ENCODE data around the gene RHOG.

Gene RHOG

DNA sequence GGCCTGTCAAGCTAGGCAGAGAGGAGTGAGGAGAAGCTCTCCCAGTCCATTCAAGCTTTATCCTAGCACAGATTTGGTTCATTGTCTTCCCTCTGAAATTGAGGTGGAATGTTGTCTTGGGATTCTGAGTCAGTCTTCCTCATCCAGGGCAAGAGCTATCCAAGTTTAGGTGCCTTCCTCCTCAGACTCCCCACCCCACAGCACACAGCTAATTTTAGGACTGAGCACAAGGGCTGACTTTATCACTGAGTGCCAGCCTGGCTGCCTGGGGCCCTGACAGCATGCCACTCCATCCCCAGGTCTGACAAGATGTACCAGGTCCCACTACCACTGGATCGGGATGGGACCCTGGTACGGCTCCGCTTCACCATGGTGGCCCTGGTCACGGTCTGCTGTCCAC is 29.8 kb downstream of the RHOG start:
- no peak overlapping the region for H3K4me3 ChIP-seq (ENCODE audit: low read depth, low read length)
- TF ChIP-seq, protein P1, sequence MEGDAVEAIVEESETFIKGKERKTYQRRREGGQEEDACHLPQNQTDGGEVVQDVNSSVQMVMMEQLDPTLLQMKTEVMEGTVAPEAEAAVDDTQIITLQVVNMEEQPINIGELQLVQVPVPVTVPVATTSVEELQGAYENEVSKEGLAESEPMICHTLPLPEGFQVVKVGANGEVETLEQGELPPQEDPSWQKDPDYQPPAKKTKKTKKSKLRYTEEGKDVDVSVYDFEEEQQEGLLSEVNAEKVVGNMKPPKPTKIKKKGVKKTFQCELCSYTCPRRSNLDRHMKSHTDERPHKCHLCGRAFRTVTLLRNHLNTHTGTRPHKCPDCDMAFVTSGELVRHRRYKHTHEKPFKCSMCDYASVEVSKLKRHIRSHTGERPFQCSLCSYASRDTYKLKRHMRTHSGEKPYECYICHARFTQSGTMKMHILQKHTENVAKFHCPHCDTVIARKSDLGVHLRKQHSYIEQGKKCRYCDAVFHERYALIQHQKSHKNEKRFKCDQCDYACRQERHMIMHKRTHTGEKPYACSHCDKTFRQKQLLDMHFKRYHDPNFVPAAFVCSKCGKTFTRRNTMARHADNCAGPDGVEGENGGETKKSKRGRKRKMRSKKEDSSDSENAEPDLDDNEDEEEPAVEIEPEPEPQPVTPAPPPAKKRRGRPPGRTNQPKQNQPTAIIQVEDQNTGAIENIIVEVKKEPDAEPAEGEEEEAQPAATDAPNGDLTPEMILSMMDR (IDR thresholded peaks at IDR 0.05; ENCODE audit: low read depth, low read length, missing control alignments), result no peak
- DNase-seq (ENCODE audit: low read depth), result no peak

DNA sequence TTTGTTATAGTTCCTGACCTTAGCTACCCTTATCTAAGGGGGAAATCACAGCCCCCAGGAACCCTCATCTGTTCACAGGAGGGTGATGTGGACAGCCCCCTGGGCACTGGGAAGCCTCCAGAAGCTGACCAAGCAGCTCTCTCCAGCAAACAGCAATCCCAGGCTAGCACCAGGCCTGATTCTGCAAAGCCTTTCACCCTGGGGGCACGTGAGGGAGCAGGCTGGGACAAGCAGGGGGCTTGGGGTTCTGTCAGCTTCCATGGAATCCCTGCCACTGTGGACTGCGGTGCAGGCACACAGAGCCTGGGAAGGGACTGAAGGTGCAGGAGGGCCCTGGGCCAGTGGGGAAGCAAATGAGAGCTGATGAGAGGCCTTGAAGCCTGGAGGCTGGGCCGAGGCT is 30.3 kb downstream of the RHOG start:
- H3K4me3 ChIP-seq (ENCODE audit: low read depth, low read length), result no peak overlapping the region
- DNase-seq (ENCODE audit: low read depth), result no peak
- TF ChIP-seq, protein P1 (IDR thresholded peaks at IDR 0.05; ENCODE audit: low read depth, low read length, missing control alignments), result no peak

DNA sequence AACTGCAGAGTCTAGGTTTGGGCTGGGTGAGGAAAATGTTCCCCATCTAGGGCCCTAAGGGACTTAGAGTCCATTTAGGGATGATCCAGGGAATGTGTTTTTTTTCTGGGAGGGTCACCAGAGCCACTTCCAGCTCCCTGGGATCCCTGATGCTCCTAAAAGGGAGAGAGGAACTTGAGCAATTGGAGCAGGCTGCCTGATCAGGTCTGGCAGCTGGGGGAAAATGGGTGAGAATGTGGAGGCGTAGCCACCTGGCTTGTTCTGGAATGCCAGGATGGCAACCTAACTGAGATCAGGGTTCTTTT is 31.2 kb downstream of the RHOG start:
- no peak for DNase-seq (ENCODE audit: low read depth)
- TF ChIP-seq, protein P1 (IDR thresholded peaks at IDR 0.05; ENCODE audit: low read depth, low read length, missing control alignments), result no peak

DNA sequence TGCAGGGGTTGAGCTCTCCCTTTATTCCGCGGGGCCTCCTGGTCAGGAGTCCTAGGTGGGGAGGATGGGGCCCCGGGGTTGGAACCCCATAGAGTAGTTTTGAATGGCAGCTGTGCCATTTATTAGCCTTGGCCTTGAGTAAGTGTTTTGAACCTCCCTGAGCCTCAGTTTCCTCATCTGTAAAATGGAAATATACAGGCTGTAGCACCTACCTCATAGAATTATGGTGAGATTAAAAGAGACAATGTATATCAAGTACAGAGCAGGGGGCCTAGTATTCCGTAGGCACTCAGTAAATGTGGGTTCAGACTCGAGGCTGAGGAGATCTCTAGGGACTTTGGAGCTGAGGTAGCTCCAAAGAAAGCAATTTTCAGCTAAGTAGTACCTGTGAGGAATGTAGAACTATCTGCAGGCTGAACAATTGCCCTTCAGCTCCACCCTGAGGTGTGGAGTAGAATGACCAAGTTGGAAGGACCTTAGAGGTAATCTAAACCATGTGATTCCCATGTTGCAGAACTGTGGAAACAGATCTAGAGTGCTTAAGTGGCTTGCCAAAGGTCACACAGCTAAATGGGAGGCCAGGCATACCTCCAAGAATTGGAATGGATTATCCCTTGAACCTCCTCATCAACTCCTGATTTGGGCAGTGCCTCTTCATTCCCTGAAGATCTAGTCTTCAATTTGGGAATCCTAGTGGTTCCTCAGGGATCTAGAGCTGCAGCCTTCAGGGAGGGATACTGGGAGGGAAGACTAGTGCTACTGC is 31.7 kb downstream of the RHOG start:
- peak overlapping the region; percentile 92 for H3K4me3 ChIP-seq (ENCODE audit: low read depth, low read length)
- TF ChIP-seq, protein P1 (IDR thresholded peaks at IDR 0.05; ENCODE audit: low read depth, low read length, missing control alignments), result peak; percentile 68
- DNase-seq (ENCODE audit: low read depth), result no peak

More for the DNA sequence above, 31.2 kb downstream of the RHOG start:
- no peak overlapping the region for H3K4me3 ChIP-seq (ENCODE audit: low read depth, low read length)

DNA sequence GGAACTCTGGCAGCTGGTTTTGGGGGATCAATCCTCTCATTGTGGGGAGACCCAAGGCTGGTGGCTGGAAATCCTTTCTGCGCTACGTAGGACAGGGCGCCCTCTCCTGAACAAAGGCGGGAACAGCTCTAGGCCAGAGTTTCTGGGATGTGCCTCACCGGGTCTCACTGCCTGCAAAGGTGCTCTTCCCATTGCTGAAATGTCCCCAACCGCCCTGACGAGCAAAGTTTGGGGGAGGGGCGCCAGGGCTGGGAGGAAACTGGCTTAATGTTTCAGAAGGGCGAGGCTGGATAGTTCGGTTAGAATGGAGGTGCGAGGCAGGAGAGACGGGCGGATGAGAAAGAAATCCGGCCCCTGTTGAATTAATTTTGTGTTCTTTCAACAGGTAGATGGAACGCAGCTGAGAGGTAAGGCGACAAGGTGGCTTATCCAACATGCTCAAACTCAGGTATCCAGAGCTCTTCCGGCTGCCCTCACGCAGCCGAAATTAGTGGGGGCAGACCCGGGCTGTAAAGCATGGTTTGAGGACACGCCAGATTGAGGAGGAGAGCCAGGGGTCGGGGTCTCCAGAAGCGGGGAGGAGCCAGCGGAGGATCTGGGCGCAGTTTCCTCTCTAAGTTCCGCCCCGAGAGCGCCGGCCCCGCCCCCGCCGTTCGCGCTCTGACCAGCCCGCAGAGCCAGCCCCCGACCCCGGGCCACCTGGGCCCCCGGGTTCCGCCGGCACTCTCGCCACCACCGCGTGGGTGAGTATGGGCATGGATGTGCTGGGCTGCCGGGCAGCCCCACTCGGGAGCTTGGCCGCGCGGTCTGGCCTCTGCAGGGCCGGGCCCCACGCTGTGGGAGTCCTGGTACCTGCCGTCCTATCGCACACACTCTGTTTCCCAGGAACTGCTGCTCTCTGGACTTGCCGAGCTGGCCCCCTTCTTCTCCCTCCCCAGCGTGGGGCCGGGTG is 32.6 kb downstream of the RHOG start, which contains the start of gene PGAP2:
Gene PGAP2 (plus strand): TSS at position 652 of the 952 bp plus-strand sequence. CDS start 2,700 bp downstream, outside the sequence.
- DNase-seq (ENCODE audit: low read depth), result no peak
- TF ChIP-seq, protein P1 (IDR thresholded peaks at IDR 0.05; ENCODE audit: low read depth, low read length, missing control alignments), result peak; percentile 79
- H3K4me3 ChIP-seq (ENCODE audit: low read depth, low read length), result peak within 1 kb of the TSS; percentile 92

DNA sequence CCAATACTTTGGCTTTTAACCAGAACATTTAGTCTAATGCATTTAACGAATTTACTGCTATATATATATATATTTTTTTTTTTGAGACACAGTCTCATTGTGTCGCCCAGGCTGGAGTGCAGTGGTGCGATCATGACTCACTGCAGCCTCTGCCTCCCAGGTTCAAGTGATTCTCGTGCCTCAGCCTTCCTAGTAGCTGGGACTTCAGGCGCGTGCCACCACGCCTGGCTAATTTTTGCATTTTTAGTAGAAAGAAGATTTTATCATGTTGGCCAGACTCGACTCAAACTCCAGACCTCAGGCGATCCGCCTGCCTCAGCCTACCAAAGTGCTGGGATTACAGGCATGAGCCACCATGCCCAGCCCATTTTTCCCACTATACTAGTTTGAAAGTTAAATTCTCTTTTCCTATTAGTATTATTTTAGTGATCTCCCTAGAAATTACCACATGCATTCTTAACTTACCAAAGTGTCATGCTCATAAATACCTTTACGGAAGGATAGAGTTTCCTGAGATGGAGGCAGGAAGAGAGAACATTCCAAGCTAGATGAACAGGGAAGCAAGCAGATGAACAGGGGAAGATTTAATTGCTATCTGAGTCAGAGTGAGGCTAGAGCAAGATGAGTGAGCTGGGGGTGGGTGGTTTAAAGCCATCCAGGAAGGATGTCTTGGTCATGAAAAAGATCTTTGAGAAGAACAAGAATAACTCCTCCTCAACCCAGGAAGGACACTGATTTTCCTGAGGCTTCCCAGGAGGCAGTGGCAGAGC is 36.8 kb downstream of the RHOG start:
- TF ChIP-seq, protein P1 (IDR thresholded peaks at IDR 0.05; ENCODE audit: low read depth, low read length, missing control alignments), result no peak
- DNase-seq (ENCODE audit: low read depth), result no peak
- H3K4me3 ChIP-seq (ENCODE audit: low read depth, low read length), result no peak overlapping the region

Measured in GM12864 (cell line).